ENCODE data around the gene HSPB1. TPM values are rescaled to one million over a fixed set of nuclear protein-coding genes. Genes with fewer than 3 reads are reported as not detected.
"Not testable (repeated sequence)": the region's sequence is repeated elsewhere in the genome, so short reads cannot be mapped to it uniquely, and the experiment has no call there.

Gene HSPB1
- total RNA-seq, 2 experiments from 2014 or later = 204 to 349 TPM

GRCh38 chr7:76283254-76284159 is 19.0 kb upstream of the HSPB1 start:
- Histone ChIP-seq H3K79me2 (ENCODE audit: insufficient read depth, low read depth, low read length) (no peaks in the 10 kb centered on the region), H3K9me2 (ENCODE audit: insufficient read depth, low read length) (no peaks in the 10 kb centered on the region), H3K4me3 (ENCODE audit: low read depth, low read length, poor library complexity, severe bottlenecking) (no peak overlapping the region), H3K4me2 (ENCODE audit: low read length) (no peak overlapping the region), H3K4me1 (ENCODE audit: insufficient read depth, low read length, poor library complexity, severe bottlenecking) (no peaks in the 10 kb centered on the region), H4K20me1 (ENCODE audit: insufficient read depth, low read length) (no peaks in the 10 kb centered on the region), H2AFZ (ENCODE audit: low read length) (no peak overlapping the region), H3K9me3 (ENCODE audit: low read length) (no peaks in the 10 kb centered on the region), H3K27ac (ENCODE audit: low read depth, low read length, poor library complexity, severe bottlenecking) (no peak overlapping the region), H3K36me3 (ENCODE audit: insufficient read depth, low read length) (no peaks in the 10 kb centered on the region)
- no peak for DNase-seq (ENCODE audit: low spot score)
- ChIA-PET POLR2A (interaction anchor here (0.6 kb wide), 1 partner anchor 55 kb away, joined by 3 read pairs; no protein-coding TSS in a partner anchor), CTCF (ENCODE audit: unreplicated experiment) (interaction anchor here (0.6 kb wide), 1 partner anchor 22 kb away, joined by 4 read pairs; no protein-coding TSS in a partner anchor)
- TF ChIP-seq EZH2phosphoT487 (IDR thresholded peaks at IDR 0.05; ENCODE audit: borderline replicate concordance, low read depth, low read length) = no peak
- intact Hi-C loops (cut with micrococcal nuclease; ENCODE audit: unreplicated experiment) = no loop called here
- BruUV-seq (replicated peaks) = no TSS peak

- no peak for DNase-seq (ENCODE audit: low spot score)
- ChIA-PET POLR2A (no interaction called here), CTCF (ENCODE audit: unreplicated experiment) (no interaction called here)
- no peaks in the 10 kb centered on the region for H3K9me3 ChIP-seq (ENCODE audit: low read length)
- no TSS peak for BruUV-seq (replicated peaks)
- no peak overlapping the region for H3K4me2 ChIP-seq (ENCODE audit: low read length)
- H3K4me1 ChIP-seq (ENCODE audit: insufficient read depth, low read length, poor library complexity, severe bottlenecking) = no peaks in the 10 kb centered on the region
- H3K36me3 ChIP-seq (ENCODE audit: insufficient read depth, low read length) = no peaks in the 10 kb centered on the region
- no peak overlapping the region for H3K4me3 ChIP-seq (ENCODE audit: low read depth, low read length, poor library complexity, severe bottlenecking)
- H3K9me2 ChIP-seq (ENCODE audit: insufficient read depth, low read length) = no peaks in the 10 kb centered on the region
- H4K20me1 ChIP-seq (ENCODE audit: insufficient read depth, low read length) = no peaks in the 10 kb centered on the region
- no peak overlapping the region for H2AFZ ChIP-seq (ENCODE audit: low read length)
- no peak for TF ChIP-seq EZH2phosphoT487 (IDR thresholded peaks at IDR 0.05; ENCODE audit: borderline replicate concordance, low read depth, low read length)
- TF ChIP-seq CTCF (conservative IDR thresholded peaks at IDR 0.05; ENCODE audit: low read length) = no peak
- intact Hi-C loops (cut with micrococcal nuclease; ENCODE audit: unreplicated experiment) = no loop called here
- no peaks in the 10 kb centered on the region for H3K79me2 ChIP-seq (ENCODE audit: insufficient read depth, low read depth, low read length)
- no peak overlapping the region for H3K27ac ChIP-seq (ENCODE audit: low read depth, low read length, poor library complexity, severe bottlenecking)
Measured at GRCh38 chr7:76285604-76286374, 16.7 kb upstream of the HSPB1 start.

GRCh38 chr7:76286842-76287403 is 15.6 kb upstream of the HSPB1 start:
- no peak for TF ChIP-seq EZH2phosphoT487 (IDR thresholded peaks at IDR 0.05; ENCODE audit: borderline replicate concordance, low read depth, low read length)
- no peak for TF ChIP-seq CTCF (conservative IDR thresholded peaks at IDR 0.05; ENCODE audit: low read length)
- intact Hi-C loops (cut with micrococcal nuclease; ENCODE audit: unreplicated experiment) = no loop called here
- Histone ChIP-seq H3K4me3 (ENCODE audit: low read depth, low read length, poor library complexity, severe bottlenecking) (no peak overlapping the region), H3K36me3 (ENCODE audit: insufficient read depth, low read length) (no peaks in the 10 kb centered on the region), H3K9me3 (ENCODE audit: low read length) (no peaks in the 10 kb centered on the region), H3K9me2 (ENCODE audit: insufficient read depth, low read length) (no peaks in the 10 kb centered on the region), H3K4me1 (ENCODE audit: insufficient read depth, low read length, poor library complexity, severe bottlenecking) (peaks cover 7% of the 10 kb centered on the region), H3K79me2 (ENCODE audit: insufficient read depth, low read depth, low read length) (no peaks in the 10 kb centered on the region), H3K4me2 (ENCODE audit: low read length) (no peak overlapping the region), H2AFZ (ENCODE audit: low read length) (no peak overlapping the region), H3K27ac (ENCODE audit: low read depth, low read length, poor library complexity, severe bottlenecking) (no peak overlapping the region), H4K20me1 (ENCODE audit: insufficient read depth, low read length) (no peaks in the 10 kb centered on the region)
- ChIA-PET POLR2A (no interaction called here), CTCF (ENCODE audit: unreplicated experiment) (no interaction called here)
- DNase-seq (ENCODE audit: low spot score) = no peak
- BruUV-seq (replicated peaks) = no TSS peak

DNA sequence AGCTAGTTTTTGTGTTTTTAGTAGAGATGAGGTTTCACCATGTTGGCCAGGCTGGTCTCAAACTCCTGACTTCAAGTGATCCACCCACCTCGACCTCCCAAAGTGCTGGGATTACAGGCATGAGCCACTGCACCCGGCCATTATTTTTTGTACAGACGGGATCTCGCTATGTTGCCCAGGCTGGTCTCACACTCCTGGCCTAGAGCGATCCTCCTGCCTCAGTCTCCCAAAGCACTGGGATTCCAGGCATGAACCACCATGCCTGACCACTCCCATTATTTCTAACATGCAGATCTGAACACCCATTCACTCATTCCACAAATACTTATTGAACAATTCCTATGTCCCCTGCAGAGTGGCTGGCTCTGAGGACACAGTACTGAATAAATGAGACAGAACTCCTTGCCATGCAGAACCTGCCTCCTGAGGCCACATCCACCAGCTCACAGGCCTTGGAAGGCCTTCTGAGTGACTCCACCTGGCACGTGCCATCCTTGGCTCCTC is 11.6 kb upstream of the HSPB1 start:
- H2AFZ ChIP-seq (ENCODE audit: low read length) = not testable (repeated sequence)
- intact Hi-C loops (cut with micrococcal nuclease; ENCODE audit: unreplicated experiment) = loop anchor here (1.0 to 2.0 kb wide), 2 partner anchors 23 to 68 kb away; partner anchors contain the start of gene YWHAG

More for the DNA sequence above, 11.6 kb upstream of the HSPB1 start:
- H3K27ac ChIP-seq (ENCODE audit: low read depth, low read length, poor library complexity, severe bottlenecking); H3K79me2 ChIP-seq (ENCODE audit: insufficient read depth, low read depth, low read length); DNase-seq (ENCODE audit: low spot score); H3K9me3 ChIP-seq (ENCODE audit: low read length); H3K4me2 ChIP-seq (ENCODE audit: low read length); H3K9me2 ChIP-seq (ENCODE audit: insufficient read depth, low read length); H4K20me1 ChIP-seq (ENCODE audit: insufficient read depth, low read length); H3K4me3 ChIP-seq (ENCODE audit: low read depth, low read length, poor library complexity, severe bottlenecking); H3K36me3 ChIP-seq (ENCODE audit: insufficient read depth, low read length); BruUV-seq (replicated peaks): not testable (repeated sequence)
- POLR2A ChIA-PET = interaction anchor here (0.6 kb wide), 1 partner anchor 219 kb away, joined by 3 read pairs; the partner anchor contains the start of gene UPK3B
- CTCF ChIA-PET (ENCODE audit: unreplicated experiment) = interaction anchor here (2.9 kb wide), 1 partner anchor 24 kb away, joined by 15 read pairs; no protein-coding TSS in a partner anchor
- peaks cover 21% of the 10 kb centered on the region for H3K4me1 ChIP-seq (ENCODE audit: insufficient read depth, low read length, poor library complexity, severe bottlenecking)

All from OCI-LY7 (cell line).